Embryonic facial prominence (tissue), 1 donor: Measurements from ENCODE around the gene TMEM17.

Experiments used
- DNase-seq: peaks from one replicate; pipeline ENCODE4 v3.0.0-alpha.2; 2016; ENCODE audit errors: extremely low spot score

The TMEM17 gene

DNA sequence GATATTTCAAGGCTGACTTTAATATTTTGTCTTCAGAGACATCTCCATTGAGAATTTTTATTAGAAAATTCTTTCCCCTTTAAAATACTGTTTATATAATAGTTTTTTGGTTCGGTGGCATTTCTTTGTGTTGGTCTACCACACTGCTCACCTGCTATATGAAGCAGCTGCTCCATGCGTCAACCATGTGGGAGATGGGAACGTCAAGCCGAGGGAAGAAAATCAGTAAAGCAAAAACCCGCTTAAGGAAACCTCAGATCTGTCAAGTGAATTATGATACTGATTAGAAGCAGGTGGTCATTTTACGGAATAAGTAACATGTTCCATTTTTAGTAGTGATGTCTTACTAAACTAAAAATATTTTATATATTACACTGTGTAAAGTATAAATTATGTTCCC is 5.6 kb upstream of the TMEM17 start:
- no peak for DNase-seq

DNA sequence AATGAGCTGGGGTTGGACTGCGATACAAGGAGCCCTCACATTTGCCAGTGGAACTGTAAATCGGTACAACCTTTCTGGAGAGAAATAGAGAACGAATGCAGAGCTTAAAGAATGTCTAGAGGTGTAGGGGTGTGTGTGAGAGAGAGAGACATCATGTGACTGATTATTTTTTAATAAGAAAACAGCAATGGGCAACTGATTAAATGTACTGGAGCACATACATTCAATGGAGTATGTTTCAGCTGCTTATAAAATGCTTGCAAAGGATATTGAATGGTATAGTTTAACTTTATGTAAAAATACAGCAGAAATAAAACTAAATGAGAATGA is 391 bp upstream of the TMEM17 start:
- no peak for DNase-seq

DNA sequence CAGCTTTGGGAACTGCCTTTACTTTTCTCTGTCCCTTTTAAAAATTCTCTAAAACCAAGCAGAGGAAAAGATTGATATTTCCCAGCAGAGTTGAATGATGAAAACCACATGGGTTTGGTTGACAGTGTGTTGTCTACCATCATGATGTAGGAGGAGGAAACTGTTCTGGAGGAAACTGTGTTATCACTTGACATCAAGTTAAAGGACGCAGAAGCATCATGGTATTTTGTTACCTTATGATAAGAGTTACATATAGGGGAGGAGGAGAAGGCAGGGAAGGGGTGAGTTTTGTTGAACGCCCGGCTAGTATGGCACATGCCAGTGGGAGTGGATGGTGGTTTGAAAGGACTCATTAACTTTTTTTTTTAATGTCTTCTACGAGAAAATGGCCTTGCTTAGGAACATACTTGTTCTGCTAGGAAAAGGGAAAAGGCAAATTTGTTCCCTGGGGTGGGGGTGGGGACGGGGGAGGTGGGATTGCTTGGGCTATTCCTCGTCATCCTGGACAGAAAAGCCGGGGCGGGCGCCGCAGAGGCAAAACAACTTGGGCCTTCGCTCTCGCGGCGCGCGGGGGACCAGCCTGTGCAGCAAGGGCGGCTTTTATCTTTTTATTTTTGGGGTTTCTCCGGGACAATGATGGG is 766 bp downstream of the TMEM17 start:
- DNase-seq = no peak

DNA sequence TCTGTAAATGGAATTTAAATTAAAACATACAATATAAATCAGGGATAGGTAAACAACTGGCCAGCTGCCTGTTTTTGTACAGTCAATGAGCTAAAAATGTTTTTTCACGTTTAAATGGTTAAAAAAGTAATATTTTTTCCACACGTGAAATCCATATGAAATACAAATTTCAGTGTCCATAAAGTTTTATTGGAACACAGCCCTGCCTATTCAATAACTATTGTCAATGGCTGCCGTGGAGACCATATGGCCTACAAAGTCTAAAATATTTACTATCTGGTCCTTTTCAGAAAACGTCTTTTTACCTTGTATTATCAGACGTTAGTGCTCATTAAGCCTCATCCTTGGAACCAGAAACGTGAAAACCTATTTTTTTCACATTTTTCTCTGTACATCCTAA is 1.3 kb downstream of the TMEM17 start:
- DNase-seq = no peak

DNA sequence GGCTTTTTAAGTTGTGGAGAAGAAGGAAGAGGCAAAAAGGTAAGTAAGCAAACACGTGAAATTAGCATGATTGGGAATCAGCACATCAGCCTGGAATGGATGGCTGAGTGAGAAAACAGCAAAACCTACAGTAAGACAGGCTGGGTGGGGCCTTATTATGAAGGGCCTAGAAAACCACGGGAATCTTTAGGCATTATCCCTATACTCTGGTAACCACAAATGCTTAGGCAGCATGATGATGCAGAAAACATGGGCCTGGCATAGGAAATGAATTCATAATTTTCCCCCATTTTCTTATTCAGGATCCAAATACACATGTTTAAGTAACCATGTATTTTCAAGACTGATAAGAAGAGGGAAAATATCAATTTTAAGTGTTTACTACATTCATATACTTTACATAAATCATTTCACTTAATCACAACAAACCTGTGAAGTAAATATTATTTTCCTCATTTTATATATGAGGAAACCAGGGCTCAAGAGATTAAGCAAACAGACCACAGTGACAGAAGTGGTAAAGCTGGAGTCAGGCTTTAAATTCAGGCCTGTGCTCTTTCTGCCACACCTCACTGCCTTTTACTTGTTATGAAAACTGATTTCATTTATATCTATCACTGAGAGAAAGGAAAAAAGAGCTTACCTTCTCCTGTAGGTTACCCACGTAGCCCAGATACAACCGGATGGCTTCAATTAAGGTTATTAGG is 4.0 kb downstream of the TMEM17 start:
- no peak for DNase-seq

DNA sequence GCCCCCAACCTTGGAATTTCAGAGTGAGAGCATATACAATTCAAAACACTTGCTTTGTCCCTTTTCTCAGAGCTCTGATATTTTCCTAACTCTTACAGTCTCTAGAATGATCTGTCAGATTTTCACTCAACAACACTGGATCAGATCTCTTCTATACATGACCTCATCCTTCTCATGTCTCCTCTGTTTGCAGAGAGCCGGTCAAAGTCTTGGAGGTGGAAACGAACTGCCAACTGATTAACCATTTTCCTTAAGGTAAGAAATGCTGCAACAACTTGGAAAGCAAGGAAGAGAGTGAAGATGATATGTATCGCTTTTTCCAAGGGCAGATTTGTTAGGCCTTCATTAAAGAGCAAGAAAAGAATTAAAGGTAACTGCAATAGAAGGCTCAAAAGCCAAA is 4.9 kb downstream of the TMEM17 start:
- no peak for DNase-seq

DNA sequence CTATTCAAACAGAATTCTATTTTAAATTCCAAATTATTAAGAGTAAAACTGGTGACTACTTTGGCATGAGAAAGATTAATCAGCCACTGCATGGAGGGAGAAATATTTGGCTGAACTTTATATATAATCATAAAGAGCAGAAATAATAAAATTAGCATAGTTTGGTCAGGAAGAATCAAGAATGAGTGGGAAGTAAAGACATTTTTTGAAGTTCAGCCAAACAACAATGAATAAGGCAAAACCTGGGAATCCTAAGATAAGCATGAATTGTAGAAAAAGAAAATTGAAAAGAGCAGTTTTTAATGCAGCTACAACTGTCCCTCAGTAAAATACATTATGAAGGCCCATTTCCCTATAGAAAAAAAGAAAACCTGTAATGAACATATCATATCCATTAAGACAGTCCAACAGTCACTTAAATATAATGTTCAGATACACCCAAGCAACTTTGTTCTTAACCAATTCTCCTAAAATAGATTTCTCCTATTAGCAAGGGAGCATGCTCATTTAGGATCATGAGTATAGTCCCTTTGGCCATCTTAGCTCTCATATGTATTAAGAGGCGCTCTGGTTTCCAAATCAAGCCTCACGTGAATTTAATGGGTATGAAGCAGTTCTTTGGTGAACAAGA is 6.5 kb downstream of the TMEM17 start:
- DNase-seq = no peak

DNA sequence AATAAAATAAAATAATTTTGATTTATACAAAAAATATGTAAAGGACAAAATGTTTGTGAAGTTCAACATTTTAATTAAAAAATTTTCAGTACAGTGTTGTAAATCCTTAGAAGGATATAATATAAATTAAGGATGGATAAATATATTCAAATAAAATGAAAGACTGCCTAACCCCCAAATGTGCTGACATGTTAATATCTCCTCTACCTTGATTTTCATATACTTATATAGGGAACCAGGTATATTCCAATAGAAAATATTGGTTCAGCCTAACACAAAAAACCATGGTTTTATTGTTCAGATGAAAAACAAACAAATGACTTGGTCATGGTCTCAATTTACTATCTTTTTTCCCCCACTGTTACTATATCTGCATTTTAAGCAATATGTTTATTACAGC is 7.3 kb downstream of the TMEM17 start:
- DNase-seq = no peak

DNA sequence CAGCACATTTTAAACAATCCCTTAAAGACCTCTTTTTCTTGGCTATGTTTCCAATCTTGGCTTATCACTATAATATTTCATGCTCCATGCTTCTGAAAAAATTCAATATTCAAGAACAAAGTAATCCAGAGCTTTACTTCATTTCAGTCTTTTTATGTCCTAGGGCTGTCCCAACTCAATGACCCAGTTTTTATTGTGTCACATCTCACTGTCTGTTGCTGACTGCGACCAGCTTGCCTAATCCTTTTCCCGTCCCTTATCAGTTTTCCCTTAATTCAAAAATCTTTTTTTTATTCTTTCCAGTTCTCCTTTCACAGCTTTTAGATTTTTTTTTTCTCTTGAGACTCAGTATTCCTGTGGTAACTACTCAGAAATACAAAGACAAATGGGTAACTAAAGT is 10.2 kb downstream of the TMEM17 start:
- no peak for DNase-seq

DNA sequence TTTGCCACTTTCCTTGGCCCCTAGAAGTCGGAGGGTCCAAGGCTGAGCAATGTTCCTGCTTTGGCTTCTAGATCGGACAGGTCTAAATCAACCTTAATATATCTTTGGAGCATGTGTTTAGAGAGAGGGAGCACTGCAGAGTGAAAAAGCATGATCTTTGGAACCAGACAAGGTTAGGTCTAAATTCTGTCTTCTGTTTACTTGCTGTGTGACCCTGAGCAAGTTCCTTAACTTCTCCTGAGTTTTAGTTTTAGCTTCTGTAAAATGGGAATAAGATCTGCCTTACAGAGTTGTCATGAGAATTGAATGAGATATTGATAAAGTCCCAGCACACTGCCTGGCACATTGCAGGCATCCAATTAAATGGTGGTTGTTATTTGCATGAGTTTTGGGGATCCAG is 13.9 kb downstream of the TMEM17 start:
- no peak for DNase-seq

DNA sequence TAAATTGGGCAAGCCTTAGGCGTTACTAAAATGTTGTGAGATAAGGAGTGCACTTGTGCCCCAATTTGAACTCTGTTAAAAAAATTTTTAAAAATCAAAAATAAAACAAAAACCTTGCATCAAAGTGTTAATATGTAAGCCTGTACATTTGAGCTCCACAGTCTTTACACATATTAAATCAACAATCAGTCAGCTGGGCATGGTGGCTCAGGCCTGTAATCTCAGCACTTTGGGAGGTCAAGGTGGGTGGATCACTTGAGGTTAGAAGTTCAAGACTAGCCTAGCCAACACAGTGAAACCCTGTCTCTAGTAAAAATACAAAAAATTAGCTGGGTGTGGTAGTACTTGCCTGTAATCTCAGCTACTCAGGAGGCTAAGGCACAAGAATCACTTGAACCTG is 16.3 kb downstream of the TMEM17 start:
- no peak for DNase-seq

DNA sequence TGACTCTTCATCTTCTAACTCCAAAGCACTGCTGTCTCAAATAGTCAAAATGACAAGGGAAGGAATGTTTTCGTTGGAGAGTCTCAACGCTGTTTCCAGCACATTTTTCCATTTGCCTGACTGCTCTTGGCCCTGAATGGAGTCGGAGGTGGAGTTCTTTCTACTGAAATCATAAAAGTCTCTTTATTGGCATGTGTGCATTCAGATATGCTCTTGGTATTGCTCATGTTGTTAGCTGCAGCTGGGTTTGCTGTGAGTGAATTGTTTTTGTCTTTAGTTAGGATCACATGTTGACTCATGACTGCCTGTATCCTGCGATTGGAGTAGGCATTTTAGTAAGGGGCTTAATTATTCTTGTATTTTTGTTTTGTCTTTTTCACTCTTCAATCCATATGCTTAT is 16.8 kb downstream of the TMEM17 start:
- DNase-seq = no peak

DNA sequence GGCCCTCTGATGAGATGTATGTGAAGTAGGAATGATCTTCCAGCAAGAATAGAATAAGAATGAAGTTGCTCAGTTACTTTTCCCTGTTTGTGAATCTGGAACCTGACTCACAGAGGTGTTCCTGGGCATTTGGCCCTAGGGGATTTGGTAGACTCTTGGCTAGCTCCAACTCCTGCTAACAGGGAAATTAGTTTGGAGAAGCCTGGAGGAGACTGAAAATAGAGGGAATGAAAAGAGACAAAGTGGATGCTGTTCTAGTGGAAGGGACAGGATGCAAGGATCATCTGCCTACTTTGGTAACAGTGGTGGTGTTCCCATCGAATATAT is 19.6 kb downstream of the TMEM17 start:
- no peak for DNase-seq

DNA sequence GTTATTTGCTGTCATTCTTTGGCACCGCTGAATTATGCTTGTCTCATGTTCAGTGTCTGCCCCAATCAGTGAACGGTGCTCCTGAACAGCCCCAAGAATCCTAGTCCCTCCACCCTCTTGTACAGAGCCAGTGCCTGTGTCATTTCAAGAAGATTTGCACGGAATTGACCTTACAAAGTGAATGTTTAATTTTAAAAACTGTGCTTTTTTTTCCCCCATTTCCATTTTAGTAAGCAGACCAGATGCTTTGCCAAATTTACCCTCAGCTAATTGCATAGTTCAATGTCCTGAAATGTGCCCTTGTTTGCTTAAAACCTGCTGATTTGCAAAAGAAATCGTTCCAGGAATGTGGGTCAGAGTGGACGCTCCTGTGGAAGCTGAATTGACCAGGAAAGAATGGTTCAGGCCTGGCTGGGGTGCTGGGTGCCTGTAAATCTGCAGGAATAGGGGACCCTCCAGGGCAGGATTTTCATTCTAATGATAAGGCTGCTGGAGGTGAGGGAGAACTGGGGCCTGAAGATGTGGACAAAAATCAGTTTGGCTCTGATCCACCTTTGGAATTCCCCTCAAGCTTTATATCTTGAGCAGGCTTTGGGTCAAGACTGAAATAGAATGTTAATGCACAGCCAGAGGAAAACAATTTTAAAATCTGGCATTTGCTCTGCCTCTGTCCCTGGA is 20.1 kb downstream of the TMEM17 start:
- no peak for DNase-seq

DNA sequence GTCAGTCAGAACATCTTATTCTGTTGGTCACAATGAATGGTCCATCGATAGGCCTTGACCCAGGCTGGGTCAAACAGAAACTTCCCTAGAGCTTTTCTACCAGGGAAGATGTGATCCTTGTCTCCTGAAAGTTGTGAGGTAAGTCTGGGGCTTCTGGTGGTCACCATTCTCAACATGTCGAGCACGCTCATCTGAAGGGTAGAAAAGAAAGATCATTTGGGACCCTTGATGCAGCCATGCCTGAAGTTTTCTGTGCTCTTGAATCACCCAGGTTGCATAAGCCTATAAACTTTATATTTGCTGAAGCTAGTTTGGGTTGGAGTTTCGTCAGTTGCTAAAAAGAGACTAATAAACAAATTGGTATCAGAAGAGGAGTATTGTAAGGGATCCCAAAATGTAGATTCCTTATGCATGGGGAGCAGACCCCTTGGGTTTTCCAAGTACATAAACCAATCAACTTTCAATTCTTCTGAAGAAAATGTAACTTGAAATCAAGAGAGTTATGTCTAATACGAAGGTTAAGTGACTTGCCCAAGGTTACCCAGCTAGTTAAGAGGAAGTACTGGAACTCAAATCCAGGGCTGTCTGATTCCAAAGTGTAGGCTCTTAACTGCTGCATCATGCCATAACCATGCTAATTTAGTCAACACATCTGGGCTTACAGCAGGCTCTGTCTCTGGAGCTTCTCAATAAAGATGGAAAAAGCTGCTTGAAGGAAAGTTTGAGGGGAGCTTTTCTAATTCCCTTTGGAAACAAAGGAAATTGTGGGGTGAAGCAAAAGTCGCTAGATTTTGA is 23.2 kb downstream of the TMEM17 start:
- DNase-seq = no peak

DNA sequence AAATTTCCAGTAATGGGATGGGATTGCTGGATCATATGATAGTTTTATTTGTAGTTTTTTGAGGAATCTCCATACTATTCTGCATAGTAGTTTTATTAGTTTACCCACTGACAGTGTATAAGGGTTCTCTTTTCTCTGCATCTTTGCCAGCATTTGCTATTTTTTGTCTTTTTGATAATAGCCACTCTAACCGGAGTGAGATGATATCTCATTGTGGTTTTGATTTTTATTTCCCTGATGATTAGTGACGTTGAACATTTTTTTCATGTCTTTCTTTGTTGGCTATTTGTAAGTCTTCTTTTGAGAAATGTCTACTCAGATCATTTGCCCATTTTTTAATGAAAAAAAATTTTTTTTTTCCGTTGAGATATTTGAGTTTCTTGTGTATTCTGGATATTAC is 26.1 kb downstream of the TMEM17 start:
- DNase-seq = no peak

DNA sequence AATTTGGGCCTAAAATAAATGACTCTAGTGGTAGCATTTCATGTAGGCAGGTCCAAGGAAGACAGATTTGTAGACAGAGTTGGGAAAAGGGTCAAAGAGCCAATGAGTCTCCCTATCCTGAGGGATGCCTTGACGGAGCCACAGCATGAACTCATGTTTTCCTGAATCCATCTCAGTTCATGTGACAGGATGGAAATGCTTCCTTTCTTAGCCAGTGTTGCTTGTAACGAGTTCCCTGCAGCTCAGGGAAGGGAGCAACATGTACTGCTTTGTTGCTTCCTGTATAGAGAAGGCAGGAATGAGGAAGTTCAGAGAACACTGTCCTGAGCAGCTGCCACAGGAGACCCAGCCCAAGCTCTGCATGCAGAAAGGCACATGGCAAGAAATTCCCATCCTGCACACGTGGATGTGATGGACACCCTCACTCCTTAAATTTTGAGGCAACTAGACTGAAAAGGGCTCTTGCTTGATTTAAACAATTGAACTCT is 27.9 kb downstream of the TMEM17 start:
- DNase-seq = no peak

DNA sequence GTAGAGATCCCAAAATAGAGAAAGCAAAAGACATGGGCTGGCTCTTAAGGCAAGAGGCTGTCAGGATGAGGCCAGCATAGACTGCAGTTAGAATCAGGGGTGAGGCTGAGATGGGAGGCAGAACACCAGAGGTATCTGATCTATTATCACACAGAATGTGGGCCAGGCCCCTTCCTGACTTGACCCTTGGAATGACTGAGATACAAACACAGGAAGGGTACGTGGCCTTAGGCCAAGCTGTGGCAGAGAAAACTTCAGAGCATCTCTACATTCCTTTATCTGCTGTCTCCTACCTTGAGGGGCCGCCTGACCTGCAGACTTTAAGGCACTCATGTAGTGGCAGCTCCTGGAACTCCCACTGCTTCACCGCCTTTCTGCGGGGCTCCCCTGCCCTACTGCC is 28.4 kb downstream of the TMEM17 start:
- DNase-seq = no peak

DNA sequence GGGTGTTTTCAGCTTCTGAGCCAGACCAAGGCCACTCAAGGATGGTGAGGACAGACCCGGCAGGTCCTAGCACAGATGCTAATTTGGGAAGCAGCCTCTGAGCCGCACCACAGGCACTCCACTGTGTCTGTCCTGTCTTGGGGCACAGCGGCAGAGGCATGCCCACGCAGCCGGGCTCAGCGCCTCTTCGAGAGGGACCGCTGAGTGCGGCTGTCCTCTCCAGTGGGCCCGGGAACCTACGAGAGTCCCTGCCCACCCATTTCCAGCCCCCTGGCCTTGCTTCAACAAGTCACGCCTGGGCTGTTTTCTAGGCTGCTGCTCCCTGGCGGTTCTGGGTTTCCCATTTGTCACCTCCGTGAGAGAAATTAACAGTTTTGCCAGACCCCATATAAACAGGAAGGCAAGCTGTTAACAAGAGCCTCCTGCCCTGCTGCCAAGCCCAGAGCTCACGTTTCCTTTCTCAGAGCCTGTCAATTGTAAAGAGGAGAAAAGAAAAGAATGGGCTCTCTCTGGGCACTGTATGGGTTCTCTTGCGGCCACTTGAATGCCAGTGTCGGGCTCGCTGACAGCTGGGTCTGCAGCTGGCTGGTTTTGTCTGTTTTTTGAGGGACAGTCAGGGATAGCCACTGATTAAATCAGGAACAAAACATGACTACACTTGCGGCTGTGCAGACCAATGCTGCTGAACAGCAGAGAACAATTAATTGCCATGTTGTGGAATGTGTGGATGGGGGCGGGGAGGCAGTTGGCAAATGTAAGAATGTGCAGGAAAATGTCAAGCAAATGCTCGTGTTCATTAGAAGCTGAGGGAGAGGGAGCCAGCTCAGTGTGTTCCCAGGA is 30.6 kb downstream of the TMEM17 start:
- peak; percentile 31 for DNase-seq

DNA sequence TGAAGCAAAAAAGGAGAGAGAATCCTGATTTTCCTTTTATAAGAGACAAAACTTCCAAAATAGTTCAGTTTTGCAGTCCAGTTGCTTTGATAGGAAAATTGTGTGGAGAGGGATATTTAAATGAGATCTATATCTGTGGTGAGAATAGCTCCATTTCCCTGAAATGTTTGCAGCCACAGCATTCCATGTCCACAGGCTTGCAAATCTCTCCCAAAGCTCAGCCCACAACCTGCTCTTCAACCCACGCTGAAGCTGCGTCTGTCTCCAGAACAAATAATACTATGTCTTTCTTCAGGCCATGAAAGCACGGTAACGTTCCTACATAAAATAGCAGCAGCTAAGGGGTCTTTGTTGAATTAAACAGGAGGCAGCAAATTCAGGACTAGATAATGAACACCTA is 31.8 kb downstream of the TMEM17 start:
- DNase-seq = no peak

DNA sequence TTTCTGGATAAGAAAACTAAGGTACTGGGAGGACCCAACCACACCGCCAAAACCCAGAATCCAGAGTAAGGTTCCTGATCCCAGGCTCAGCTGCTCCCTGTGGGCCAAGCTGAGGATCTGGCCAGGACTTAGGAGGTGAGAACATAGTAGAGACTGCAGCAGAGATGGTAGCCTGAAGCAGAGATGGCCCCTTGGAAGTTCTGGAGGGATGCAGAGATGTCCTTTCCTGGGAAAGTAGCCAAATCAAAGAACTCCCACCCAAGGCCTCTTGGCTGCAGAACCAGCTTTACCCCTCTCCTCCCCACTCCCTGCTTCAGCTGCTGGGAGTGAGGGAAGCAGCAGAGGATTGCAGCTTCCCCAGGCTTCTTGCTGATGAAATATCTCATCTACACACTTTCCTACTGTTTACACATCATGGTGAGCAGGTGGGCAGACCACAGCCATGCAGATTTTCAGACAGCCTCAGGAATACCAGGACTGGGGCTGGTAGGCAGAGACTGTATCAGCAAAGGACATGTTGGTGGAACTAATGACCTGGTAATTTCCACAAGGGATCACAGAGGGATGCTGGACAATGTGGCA is 32.7 kb downstream of the TMEM17 start:
- no peak for DNase-seq
